ENCODE measurements around the gene MAGI1.

GRCh38 chr3:65961128-65961527, 77.6 kb downstream of the MAGI1 start:
- TF ChIP-seq BACH2 (CRISPR knock-in tag; IDR thresholded peaks at IDR 0.05; ENCODE audit: borderline replicate concordance) = no peak
- TF ChIP-seq PATZ1 (CRISPR knock-in tag; IDR thresholded peaks at IDR 0.05; ENCODE audit: borderline replicate concordance) = no peak
- no peak for TF ChIP-seq ZC3H10 (CRISPR knock-in tag; IDR thresholded peaks at IDR 0.05)
- TF ChIP-seq ZNF70 (CRISPR knock-in tag; IDR thresholded peaks at IDR 0.05) = no peak
- TF ChIP-seq GLIS3 (CRISPR knock-in tag; IDR thresholded peaks at IDR 0.05) = no peak
- TF ChIP-seq CREB5 (CRISPR knock-in tag; IDR thresholded peaks at IDR 0.05; ENCODE audit: low read depth) = no peak
- no peak for TF ChIP-seq ARNTL (CRISPR knock-in tag; IDR thresholded peaks at IDR 0.05; ENCODE audit: borderline replicate concordance, low read depth)
